ENCODE measurements around the gene ATP8A2. TPM values are rescaled to one million over a fixed set of nuclear protein-coding genes. Genes with fewer than 3 reads are reported as not detected.

Gene ATP8A2
- total RNA-seq, 1 experiment from 2014 or later, result 0.26 TPM

DNA sequence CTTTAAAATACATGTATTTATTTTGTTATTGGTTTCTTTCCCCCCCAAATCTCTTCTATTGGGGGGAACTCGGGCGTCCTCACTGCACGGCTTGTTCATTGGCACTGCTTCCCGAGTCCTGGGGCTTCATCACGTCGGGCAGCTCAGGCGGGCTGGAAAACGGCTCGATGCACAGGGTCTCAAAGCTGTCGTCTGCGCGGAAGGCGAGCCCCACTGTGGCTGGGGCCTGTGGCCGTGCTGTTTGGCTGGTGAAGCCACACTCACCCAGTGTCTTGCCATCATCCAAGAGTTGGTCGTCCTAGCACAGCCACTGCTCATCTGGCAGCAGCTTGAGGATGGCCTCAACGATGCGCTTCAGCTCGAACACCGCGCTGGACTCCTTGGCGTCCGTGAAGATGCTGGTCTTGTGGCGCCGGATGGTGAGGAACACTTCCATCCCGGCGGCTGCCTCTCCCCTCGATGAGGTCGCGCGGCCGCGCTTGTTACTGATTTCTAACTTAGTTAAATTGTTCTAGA, 6.0 kb upstream of the ATP8A2 start:
- Mint-ChIP-seq H3K4me1 (ENCODE audit: insufficient read depth, unreplicated experiment) (no peaks in the 10 kb centered on the region), H3K9me3 (ENCODE audit: unreplicated experiment) (no peaks in the 10 kb centered on the region), H3K27me3 (ENCODE audit: insufficient read depth, unreplicated experiment) (peaks cover 24% of the 10 kb centered on the region), H3K4me3 (ENCODE audit: unreplicated experiment) (no peak overlapping the region), H3K27ac (ENCODE audit: low read depth, unreplicated experiment) (no peak overlapping the region), H3K36me3 (ENCODE audit: insufficient read depth, unreplicated experiment) (no peaks in the 10 kb centered on the region)
- POLR2A ChIA-PET, result interaction anchor here (1.0 kb wide), 1 partner anchor 10 kb away, joined by 3 read pairs; no protein-coding TSS in a partner anchor
- intact Hi-C loops (cut with micrococcal nuclease), result no loop called here
- no peak for TF ChIP-seq CTCF (IDR thresholded peaks at IDR 0.05; ENCODE audit: unreplicated experiment)
- no TSS peak for BruUV-seq (replicated peaks)
- CTCF ChIA-PET, result interaction anchor here (2.5 kb wide), 1 partner anchor 9 kb away, joined by 21 read pairs; no protein-coding TSS in a partner anchor
- no peak for DNase-seq (ENCODE audit: unreplicated experiment)

DNA sequence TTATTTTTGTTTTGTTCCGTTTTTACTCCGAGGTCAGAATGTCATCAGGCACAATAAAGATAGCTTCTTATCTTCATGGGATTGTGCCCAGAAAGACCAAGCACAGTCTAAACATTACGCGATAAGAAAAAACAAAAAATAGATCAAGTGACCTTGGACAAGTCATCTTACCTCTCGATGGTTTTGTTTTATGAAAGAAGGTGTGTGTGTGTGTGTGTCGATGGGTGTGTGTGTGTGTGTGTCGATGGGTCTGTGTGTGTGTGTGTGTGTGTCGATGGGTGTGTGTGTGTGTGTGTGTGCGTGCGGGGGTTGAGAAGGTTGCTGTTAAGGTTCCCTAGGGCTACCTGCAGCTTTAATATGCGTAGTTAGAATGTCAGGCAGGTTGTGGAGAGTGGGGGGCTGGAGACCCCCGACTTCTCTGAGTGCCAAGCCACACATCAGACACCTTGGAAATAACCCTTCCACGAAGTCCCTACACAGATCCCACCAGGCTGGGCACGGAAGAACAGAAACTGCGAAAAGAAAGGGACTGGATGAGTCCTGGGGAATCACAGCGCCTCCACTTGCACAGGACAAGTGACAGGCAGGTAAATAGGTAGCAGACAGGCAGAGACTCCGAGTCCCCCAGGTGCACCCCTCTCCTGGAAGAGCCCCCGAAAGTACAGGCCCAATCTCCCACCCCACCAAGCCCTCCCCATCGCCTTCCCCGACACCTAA, 458 bp upstream of the ATP8A2 start:
- POLR2A ChIA-PET, result no interaction called here

DNA sequence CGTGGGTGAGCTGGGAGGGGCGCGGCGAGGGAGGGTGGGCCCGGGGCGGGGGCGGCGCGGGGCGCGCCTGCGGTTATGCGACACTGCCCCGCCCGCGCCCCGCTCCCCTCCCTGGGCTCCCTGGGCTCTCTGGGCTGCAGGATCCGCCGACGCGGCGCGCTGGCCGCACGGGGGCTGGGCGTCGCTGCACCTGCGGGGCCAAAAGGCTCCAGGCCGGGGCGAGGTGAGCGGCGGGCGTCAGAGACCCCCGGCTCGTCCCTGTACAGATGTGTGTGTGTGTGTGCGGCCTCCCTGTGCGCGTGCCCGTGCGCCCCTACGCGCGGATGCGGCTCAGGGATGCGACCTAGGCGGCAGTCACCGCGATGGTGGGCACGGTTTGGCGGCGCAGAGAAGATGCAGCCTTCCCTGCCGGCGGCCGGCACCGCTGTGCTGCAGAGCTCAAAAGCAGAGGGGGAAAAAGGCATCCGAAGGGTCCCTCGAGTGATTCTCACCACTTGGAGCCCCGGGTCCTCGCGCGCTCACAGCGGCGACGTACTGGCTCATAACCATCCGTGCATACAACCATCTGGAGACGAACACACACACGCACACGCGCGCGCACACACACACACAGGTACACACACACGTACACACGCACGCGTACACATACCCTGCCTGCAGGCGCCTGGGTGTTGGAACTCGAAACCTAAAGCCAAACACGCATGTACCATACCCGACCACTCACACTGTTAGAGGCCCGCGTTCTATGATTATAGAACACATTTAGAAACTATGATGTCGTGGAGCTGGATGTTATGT, 709 bp downstream of the ATP8A2 start:
- POLR2A ChIA-PET, result no interaction called here

More for the DNA sequence above, 458 bp upstream of the ATP8A2 start:
- intact Hi-C loops (cut with micrococcal nuclease), result no loop called here
- DNase-seq (ENCODE audit: unreplicated experiment), result no peak
- TF ChIP-seq CTCF (IDR thresholded peaks at IDR 0.05; ENCODE audit: unreplicated experiment), result no peak
- CTCF ChIA-PET, result interaction anchor here (0.5 to 0.6 kb wide), 4 partner anchors 9 to 1561 kb away, joined by 3 to 8 read pairs (median 4); no protein-coding TSS in a partner anchor
- no peaks in the 10 kb centered on the region for H3K9me3 Mint-ChIP-seq (ENCODE audit: unreplicated experiment)
- H3K4me3 Mint-ChIP-seq (ENCODE audit: unreplicated experiment), result no peak overlapping the region
- no peaks in the 10 kb centered on the region for H3K36me3 Mint-ChIP-seq (ENCODE audit: insufficient read depth, unreplicated experiment)
- BruUV-seq (replicated peaks), result no TSS peak
- H3K27ac Mint-ChIP-seq (ENCODE audit: low read depth, unreplicated experiment), result no peak overlapping the region
- peaks cover 47% of the 10 kb centered on the region for H3K27me3 Mint-ChIP-seq (ENCODE audit: insufficient read depth, unreplicated experiment)
- H3K4me1 Mint-ChIP-seq (ENCODE audit: insufficient read depth, unreplicated experiment), result no peaks in the 10 kb centered on the region

More for the DNA sequence above, 709 bp downstream of the ATP8A2 start:
- no TSS peak for BruUV-seq (replicated peaks)
- DNase-seq (ENCODE audit: unreplicated experiment), result no peak
- CTCF ChIA-PET, result interaction anchor here (0.9 kb wide), 1 partner anchor 112 kb away, joined by 5 read pairs; no protein-coding TSS in a partner anchor
- intact Hi-C loops (cut with micrococcal nuclease), result no loop called here
- Mint-ChIP-seq H3K9me3 (ENCODE audit: unreplicated experiment) (no peaks in the 10 kb centered on the region), H3K4me3 (ENCODE audit: unreplicated experiment) (no peak overlapping the region), H3K27ac (ENCODE audit: low read depth, unreplicated experiment) (no peak overlapping the region), H3K27me3 (ENCODE audit: insufficient read depth, unreplicated experiment) (peaks cover 47% of the 10 kb centered on the region), H3K36me3 (ENCODE audit: insufficient read depth, unreplicated experiment) (no peaks in the 10 kb centered on the region), H3K4me1 (ENCODE audit: insufficient read depth, unreplicated experiment) (no peaks in the 10 kb centered on the region)
- no peak for TF ChIP-seq CTCF (IDR thresholded peaks at IDR 0.05; ENCODE audit: unreplicated experiment)

All from MCF 10A (cell line).